GM23338 (cell line): ENCODE results near the gene FDXACB1.

Source experiments
- CTCF ChIP-seq, 2 experiments: fragments of 200-600 bp in 1 of 2; sonication (generic) in 1 of 2; conservative IDR thresholded peaks; 2 replicates each; pipeline versions ENCODE4 v1.5.1 to v1.6.1; 2016 to 2017; ENCODE audit warnings: antibody characterized with exemption in 2 of 2, low read depth in 2 of 2, mild to moderate bottlenecking in 2 of 2, moderate library complexity in 1 of 2
- POLR2AphosphoS5 ChIP-seq: IDR thresholded peaks from 2 replicates; pipeline ENCODE4 v1.6.1; 2016; ENCODE audit warnings: antibody characterized with exemption, low read depth
- REST ChIP-seq: IDR thresholded peaks from one replicate; pipeline ENCODE4 v1.6.1; 2018; ENCODE audit warnings: antibody characterized with exemption; ENCODE audit not compliant: unreplicated experiment

GRCh38 chr11:111845276-111846028, 33.5 kb downstream of the FDXACB1 start:
- TF ChIP-seq POLR2AphosphoS5 (no peak), REST (no peak), CTCF (conservative IDR thresholded peaks at IDR 0.05; ENCODE audit: low read depth in 2 of 2) (no peak)
